GM21367 (cell line): Measurements from ENCODE around the gene CDX1.

ENCODE experiments used
- ATAC-seq: cut with Tn5 transposase; IDR thresholded peaks from one replicate; pipeline ENCODE4 v1.9.1; 2021; ENCODE audit not compliant: unreplicated experiment

Gene CDX1

DNA sequence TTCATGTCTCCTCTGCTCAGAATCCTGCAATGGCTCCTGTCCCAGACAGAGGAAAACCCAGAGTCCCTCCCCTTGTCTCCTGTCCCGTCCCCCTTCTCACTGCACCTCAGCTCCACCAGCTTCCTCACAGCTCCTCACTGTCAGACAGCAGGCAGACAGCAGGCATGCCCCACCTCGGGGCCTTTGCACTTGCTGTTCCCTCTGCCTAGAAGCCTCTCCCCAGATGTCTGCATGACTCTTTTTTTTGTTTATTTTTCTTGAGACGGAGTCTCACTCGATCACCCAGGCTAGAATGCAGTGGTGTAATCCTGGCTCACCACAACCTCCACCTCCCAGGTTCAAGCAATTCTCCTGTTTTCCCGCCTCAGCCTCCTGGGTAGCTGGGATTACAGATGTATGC is 14.4 kb downstream of the CDX1 start:
- ATAC-seq: no peak

DNA sequence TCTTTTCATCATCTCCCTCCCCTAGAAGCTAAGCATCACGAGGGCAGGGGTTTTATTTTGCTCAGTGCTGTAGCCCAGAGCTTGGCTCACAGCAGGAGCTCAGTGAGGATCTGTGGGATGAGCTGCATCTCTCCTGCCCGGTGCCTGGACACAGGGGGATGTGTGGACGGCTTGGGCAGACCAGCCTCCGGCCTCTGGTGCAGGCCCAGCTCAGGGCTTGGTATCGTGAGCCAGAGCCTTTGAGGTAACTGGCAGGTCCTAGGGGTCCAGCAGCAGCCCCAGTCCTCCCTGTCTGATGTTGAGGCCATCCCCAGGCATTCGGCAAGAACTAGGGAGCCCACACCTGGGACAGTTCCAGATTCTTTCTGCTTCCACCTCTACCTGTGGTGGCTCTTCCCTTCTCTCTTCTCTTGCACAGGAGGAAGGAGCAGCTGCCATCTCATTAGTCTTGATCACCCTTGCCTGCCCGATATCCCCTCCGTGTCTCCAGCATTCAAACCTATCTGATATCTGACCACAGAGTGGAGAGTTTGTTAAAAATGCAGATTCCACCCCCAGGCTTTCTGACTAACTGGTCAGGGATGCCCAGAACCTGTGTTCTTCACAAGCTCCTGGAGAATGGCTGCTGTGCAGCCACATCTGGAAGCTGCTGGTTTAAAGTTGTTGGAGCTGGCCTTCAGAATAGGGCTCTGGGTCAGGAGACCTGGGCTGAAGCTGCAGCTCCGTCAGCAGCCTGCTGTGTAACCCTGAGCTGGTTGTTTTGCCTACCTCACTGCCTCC is 15.4 kb downstream of the CDX1 start:
- ATAC-seq: no peak

DNA sequence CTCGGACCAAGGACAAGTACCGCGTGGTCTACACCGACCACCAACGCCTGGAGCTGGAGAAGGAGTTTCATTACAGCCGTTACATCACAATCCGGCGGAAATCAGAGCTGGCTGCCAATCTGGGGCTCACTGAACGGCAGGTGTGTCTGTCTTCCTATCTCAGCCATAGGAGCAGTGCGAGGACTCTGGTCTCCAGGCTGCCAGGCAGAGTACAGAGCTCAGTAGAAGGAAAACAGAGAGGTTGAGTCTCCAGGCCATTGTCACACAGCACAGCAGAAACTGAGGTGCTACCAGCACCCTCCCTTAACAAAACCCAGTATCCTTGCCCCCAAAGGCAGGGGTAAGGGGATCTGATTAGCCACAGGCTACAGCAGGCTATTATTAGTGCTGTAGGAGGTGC is 16.2 kb downstream of the CDX1 start:
- no peak for ATAC-seq

DNA sequence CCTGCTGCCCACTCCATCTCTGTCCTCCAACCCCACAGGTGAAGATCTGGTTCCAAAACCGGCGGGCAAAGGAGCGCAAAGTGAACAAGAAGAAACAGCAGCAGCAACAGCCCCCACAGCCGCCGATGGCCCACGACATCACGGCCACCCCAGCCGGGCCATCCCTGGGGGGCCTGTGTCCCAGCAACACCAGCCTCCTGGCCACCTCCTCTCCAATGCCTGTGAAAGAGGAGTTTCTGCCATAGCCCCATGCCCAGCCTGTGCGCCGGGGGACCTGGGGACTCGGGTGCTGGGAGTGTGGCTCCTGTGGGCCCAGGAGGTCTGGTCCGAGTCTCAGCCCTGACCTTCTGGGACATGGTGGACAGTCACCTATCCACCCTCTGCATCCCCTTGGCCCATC is 16.9 kb downstream of the CDX1 start:
- ATAC-seq: no peak

DNA sequence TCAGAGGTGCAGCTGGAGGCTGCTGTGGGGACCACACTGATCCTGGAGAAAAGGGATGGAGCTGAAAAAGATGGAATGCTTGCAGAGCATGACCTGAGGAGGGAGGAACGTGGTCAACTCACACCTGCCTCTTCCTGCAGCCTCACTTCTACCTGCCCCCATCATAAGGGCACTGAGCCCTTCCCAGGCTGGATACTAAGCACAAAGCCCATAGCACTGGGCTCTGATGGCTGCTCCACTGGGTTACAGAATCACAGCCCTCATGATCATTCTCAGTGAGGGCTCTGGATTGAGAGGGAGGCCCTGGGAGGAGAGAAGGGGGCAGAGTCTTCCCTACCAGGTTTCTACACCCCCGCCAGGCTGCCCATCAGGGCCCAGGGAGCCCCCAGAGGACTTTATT is 17.4 kb downstream of the CDX1 start:
- no peak for ATAC-seq

DNA sequence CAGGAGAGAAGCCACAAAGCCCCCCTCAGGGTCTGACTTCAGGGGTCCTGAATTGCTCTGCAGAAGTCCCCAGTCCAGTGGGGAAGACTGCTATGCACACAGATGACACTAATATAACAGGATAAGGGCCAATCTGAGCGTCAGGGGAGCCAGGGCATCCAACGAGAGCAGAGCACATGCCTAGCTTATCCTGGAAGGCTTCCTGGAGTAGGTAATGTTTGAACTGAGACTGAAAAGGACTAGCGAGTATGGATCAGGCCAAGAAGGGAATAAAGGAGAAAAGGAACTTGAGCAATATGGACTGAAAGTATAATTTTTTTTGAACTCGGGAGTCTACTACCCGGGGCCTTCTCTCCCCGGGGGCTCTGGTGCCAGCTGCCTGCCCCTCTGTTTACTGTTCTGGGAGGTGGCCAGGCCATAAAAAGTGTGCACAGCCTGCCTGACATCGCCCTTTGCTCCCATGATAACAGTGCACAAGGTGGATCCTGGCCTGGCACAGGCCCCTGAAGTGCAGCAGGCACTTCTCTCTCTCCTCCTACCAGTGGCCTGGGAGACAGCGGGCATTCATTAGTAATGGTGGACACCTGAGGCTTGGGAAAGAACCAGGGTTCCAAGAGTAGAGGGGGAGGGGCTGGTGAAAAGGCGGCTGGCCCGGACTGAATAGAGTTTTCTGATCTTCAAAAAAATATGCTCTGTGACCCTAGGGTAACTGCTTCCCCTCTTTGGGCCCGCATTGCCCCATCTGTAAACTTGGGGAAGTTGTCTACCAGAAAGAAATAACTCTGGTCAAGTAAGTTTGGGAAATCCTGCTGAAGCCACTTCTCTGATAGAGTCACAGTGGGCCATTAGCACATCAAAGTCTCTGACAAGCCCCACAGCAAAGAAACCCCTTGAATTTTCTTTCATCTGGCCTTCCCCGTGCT is 18.7 kb downstream of the CDX1 start:
- ATAC-seq: no peak

DNA sequence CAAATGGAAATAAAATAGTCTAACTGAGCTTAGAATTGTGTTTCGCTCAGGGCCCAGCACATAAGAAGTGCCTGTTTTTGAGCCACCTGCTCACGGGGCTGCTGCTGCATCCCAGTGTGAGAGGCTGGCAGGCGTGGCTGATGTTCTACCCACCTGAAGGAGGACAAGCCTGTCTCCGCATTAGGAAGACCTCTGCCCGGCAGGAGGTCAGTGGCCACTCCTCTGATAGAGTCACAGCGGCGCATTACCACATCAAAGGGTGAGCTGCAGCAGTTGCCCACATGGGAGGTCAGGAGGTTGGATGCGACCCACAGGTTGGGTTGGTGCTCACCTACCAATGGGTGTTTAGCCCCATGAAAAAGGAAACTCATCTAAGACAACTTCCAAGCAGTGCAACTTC is 19.6 kb downstream of the CDX1 start:
- ATAC-seq: no peak

DNA sequence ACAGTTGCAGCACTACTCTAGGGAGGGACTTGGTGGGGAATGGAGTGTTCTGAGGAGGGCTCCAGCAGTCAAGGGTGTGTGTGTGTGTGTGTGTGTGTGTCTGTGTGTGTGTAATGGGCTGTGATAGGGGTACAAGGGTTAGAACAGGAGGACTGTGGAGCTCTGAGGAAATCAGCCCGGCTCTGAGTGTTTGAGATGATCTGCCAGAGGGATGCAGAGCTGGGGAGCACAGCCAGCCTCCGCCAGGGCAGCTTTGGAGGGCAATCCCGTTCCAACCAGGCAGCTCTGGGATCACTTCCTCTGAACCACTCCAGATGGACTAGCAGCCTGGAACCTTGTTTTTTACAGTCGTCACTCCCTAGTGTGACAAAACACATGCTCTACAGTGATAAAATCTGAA is 20.3 kb downstream of the CDX1 start:
- no peak for ATAC-seq

DNA sequence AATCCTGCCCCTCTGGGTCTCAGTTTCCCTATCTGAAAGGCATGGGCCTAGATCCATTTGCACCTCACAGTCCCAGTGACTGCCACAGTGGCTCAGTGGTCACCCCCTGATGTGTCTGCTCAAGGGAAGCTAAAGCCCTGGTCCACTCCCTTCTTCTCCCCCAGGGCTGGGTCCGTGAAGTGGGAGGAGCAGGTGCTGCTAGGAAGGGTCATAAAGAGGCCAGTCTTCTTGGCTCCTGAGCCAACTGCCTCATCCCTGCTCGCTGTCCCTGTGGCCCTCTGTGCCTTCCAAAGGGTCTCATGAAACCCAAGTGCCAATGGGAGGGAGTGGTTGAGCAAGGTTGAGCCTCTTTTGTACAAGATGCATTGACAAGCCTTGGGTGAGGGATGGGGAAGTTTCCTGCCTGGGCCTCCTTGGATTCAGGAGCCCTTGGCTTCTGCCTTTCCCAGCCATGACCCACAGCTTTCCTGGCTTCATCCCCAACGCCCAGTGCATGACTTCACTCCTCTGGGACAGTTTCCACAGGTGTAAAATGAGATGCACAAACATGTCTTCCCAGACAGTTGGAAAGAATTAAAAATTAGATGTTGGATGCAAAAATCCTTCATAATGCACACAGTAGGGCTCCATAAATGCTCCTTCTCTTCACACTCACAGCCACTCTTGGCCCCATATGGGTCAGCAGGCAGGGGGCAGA is 21.7 kb downstream of the CDX1 start:
- ATAC-seq: no peak

DNA sequence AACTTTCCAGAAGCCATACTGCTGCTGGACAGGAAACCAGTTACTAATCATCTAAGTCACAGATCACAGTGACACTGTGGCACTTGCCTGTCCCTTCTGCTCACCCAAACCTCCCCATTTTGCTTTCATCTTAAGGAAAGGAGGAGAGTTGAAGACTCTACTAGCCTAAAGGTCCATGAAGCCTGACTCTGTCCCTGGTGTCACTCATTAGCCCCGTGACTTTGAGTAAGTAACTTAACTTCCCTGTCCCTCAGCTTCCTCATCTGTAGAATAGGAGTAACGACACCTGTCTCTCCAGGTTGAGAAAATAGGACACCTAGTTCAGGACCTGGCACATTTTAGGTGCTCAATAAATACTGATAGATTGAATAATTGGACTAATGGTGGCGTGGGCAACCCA is 22.7 kb downstream of the CDX1 start:
- no peak for ATAC-seq

DNA sequence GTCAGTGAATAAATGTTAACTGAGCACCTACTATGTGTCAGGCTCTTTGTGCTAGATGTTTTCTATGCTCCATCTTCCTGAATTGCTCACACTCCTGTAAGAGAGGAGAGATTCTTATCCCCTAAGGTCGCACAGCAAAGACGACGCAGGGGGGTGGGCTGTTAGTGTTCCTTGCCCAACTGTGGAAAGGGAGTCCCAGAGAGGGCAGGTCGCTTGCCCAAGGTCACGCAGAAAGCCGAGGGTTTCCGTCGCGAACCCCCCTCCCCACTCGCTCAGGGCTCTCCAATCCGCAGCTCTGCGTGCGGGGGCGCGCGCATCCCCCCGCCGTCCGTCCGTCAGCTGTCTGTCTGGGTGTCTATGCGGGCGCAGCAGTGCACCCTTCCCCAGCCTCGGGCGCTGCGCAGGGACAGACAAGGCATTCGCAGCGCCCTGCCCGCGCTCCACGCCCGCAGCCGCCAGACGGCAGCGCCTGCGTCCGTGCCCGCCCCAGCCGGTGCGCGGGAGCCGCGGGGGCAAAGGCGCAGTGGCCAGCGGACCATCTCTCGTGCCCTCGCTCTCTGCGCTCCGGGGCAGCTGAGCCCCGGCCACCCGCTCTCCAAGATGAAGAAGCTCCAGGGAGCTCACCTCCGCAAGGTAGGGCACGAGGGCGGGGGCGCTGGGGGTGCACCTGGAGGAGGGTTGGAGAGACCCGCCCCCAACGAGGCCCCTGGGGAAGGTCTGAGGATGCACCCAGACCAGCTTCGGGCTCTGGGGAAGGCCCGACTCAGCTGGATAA is 23.3 kb downstream of the CDX1 start, which contains the start of gene SLC6A7:
TSS of gene SLC6A7 (plus strand) at position 335 of the 775 bp plus-strand sequence. CDS start at position 601, 266 bp downstream.
- ATAC-seq: no peak

DNA sequence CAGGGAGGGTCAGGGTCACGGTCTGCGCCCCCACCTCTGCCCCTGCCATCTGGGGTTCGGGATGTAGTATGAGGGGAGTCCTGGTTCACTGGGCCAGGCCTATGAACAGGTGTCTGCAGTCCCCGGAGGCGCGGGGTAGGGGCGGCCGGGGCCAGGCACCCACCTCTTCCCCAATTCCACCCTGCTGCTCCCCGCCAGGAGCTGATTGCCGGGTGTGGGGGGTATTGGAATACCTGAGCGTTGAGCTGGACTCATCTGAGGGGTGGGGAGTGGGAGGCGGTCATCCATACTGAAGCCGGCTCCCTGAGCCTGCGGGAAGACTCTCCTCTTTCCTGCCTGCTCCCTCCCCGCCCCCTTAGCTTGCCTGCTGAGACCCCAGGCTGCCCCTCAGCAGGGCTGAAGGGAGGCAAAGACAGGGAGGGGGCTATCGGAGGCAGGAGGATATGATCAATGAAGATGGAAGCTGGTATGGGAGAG is 24.0 kb downstream of the CDX1 start:
- ATAC-seq: no peak

DNA sequence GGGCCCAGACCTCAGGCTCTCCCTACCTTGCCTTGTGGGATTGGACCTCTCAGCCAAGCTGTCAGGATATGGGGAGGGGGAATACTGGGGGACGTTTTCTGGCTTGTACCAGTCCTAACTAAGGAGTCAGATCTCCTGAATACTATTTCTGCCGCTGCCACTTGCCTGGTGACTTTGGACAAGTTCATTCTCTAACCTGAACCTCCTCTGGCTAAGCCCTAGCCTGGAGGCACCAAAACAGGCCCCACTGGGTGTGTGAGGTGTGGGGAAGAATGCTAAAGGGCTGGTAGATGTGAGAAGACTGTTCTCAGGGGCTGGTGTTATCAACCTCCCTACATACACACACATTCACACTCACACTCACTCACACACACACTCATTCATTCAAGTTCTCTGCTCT is 24.4 kb downstream of the CDX1 start:
- ATAC-seq: no peak

DNA sequence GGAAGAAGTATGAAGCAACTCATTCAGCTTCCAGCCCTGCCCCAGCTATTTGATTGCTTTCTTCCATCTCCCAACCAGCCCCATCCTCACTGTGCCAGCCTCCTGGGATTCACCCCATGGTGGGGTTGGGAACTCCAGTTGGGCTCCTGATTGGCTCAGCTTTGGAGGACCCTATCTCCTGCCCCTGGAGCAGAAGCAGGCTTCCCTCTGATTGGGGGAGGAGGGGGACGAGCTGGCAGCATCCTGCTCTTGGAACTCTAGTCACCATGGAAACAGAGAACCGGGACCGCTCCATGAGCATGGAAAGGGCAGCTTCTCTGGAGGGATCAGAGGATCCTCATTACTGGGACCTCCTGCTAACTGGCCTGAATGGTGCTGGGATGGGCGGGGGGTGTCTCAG is 25.9 kb downstream of the CDX1 start:
- no peak for ATAC-seq

DNA sequence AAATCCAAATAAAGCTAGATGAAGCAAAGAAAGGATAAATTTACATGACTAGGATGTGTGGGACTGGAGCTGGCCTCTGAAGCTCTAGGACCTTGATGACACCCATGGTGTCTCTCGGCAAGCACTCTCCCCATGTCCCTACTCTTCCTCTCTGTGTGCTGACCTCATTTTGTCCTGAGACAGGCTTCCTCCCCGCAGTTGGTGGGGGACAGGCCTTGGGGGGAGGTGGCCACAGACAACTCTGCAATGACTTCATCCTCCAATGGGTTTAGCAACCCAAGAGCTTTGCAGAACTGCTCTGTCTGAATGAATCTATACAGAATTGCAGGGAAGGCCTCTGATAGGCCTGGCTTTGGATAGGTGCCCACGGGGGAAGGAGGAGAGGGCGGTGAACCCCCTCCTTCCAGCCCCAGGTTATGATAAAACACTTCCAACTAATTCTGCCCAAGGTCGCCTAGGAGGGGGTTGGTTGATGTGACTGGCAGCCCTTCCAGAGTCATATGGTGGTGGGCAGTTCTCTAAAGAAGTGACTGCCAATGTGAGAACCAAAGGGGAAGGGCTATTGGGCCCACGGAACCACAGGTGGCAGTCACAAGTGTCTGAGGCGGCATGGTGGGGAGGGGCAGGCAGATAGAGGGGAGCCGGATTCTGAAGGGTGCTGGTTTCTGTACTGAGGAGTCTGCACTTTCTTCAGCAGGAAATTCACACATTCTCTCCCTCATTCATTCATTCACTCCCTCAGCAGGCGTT is 29.3 kb downstream of the CDX1 start:
- ATAC-seq: no peak

DNA sequence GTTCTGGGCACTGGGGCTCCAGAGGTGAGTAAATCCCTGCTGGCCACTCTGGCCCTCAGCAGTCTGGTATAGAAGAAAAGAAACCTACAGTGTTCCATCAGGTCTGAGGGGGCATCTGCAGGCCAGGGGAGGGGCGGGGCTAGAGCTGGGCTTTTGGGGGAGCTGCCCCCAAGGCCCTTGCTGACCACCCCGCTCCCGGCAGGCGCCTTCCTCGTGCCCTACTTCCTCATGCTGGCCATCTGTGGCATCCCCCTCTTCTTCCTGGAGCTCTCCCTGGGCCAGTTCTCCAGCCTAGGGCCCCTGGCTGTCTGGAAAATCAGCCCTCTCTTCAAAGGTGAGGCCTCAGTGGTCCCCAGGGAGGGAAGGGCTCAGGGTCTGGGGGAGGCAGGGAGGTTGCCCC is 29.9 kb downstream of the CDX1 start:
- ATAC-seq: no peak

DNA sequence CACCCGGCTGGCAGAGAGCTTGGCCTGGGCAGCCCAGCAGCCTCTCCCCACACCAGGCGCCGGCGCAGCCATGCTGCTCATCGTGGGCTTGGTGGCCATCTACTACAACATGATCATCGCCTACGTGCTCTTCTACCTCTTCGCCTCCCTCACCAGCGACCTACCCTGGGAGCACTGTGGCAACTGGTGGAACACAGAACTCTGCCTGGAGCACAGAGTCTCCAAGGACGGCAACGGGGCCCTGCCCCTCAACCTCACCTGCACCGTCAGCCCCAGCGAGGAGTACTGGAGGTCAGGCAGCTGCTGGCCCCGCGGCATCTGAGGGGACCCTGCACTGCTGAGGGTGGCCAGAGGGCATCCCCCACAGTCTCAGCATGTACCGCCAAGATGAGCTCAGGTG is 30.4 kb downstream of the CDX1 start:
- ATAC-seq: no peak

DNA sequence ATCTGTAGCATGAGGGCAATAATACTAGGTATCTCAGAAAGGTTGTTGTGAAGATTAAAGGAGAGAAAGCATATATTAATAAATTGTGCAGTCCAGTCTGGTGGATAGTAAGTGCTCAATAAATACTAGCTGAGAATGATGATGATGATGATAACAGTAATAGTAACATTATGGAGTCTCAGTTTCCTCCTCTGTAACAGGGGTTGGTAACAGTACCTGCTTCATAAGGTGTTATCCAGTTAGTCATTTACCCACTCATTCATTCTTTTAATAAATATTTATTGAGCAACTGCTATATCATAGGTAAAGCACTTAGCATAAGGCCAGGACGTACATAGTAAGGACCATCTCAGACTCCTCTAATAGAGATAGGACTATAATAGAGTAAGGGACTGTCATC is 30.9 kb downstream of the CDX1 start:
- no peak for ATAC-seq

DNA sequence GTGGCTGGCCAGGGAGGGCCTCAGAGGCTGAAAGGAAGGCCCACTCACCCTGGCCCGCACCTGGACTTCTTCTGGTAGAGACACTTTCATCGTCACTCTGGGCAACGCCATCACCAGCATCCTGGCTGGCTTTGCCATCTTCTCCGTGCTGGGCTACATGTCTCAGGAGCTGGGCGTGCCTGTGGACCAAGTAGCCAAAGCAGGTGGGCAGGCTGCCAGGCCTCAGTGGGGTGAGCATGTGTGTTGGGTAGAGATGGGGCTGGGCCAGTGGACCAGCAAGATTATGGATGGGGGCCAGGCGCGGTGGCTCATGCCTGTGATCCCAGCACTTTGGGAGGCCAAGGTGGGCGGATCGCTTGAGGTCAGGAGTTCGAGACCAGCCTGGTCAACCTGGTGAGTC is 35.9 kb downstream of the CDX1 start:
- no peak for ATAC-seq
